Kidney (tissue), 14 donors: ENCODE measurements around the gene TCF25. TPM values are rescaled to one million over a fixed set of nuclear protein-coding genes. Genes with fewer than 3 reads are reported as not detected.
"Not testable (repeated sequence)": the region's sequence is repeated elsewhere in the genome, so short reads cannot be mapped to it uniquely, and the experiment has no call there.

ENCODE experiments used
- DNase-seq, 5 donors: peaks; one replicate each; pipeline ENCODE4 v3.0.0-alpha.2; 2013 to 2020
- FAIRE-seq: peaks from 2 replicates; lab custom pipeline; 2012; peaks lifted over from hg19 to GRCh38; lab: Jason Lieb, UNC
- H3K27ac ChIP-seq, 2 donors: one replicate each; pipeline ENCODE4 v1.7.0; 2013; ENCODE audit warnings: low read depth in 2 of 2, low read length in 2 of 2, inconsistent platforms in 1 of 2
- H3K27me3 ChIP-seq: one replicate; pipeline ENCODE4 v1.7.1; 2013; ENCODE audit warnings: low read length, inconsistent platforms; ENCODE audit not compliant: control insufficient read depth, insufficient read depth
- H3K36me3 ChIP-seq, 3 donors: one replicate each; pipeline versions ENCODE4 v1.7.0 to v1.7.1; 2013; ENCODE audit warnings: low read length in 3 of 3, control low read depth in 1 of 3, inconsistent platforms in 1 of 3; ENCODE audit not compliant: insufficient read depth in 3 of 3, control insufficient read depth in 2 of 3
- H3K4me1 ChIP-seq, 3 donors: one replicate each; pipeline versions ENCODE4 v1.7.0 to v1.7.1; 2013; ENCODE audit warnings: low read length in 3 of 3, inconsistent platforms in 1 of 3, low read depth in 1 of 3; ENCODE audit not compliant: control insufficient read depth in 2 of 3, insufficient read depth in 2 of 3
- H3K4me3 ChIP-seq, 3 donors: one replicate each; pipeline versions ENCODE4 v1.7.0 to v1.8.1; 2013; ENCODE audit warnings: low read length in 3 of 3, control low read depth in 1 of 3, inconsistent platforms in 1 of 3
- H3K9ac ChIP-seq, 3 donors: one replicate each; pipeline versions ENCODE4 v1.7.0 to v1.7.1; 2013; ENCODE audit warnings: low read length in 3 of 3, control low read depth in 1 of 3, inconsistent platforms in 1 of 3
- H3K9me3 ChIP-seq, 3 donors: one replicate each; pipeline versions ENCODE4 v1.7.0 to v1.7.1; 2013; ENCODE audit warnings: low read length in 3 of 3, control low read depth in 1 of 3, inconsistent platforms in 1 of 3; ENCODE audit not compliant: control insufficient read depth in 2 of 3, insufficient read depth in 1 of 3
- intact Hi-C: fragments of 100-400 bp; cut with DNase I; formaldehyde crosslinking; loops from one replicate; pipeline ENCODE4 v1.11.1; 2022
- polyA plus RNA-seq: library from polyadenylated mRNA; stranded (reverse); fragments of 350-450 nt; fragmentation: Illumina TruSeq; extraction: RNeasy Lipid Tissue Mini Kit (QIAGEN cat#74804); gene quantifications from one replicate; pipeline ENCODE4 v1.2.3, GENCODE V29; 2014; ENCODE audit warnings: low read depth, low replicate concordance; ENCODE audit not compliant: insufficient read depth
- total RNA-seq: library from RNA; stranded (reverse); fragmentation: NEBNext Ultra II Directional; extraction: Animal tissue kit (Norgen Biotek cat#: 25700); gene quantifications from one replicate; pipeline ENCODE4 v1.2.1, GENCODE V29; 2021
- TF ChIP-seq, protein P1 (sequence below): IDR thresholded peaks from 3 replicates; pipeline ENCODE4 v1.5.1; 2012; ENCODE audit warnings: mild to moderate bottlenecking, moderate library complexity, borderline replicate concordance; ENCODE audit not compliant: insufficient read depth; ENCODE audit errors: extremely low read depth
- donor health status: control.
- donor health status: control.
- donor health status: control.
- donor health status: control.
- donor health status: control.
- donor health status: DM: yes; HTN: yes; CAD: no.
- donor health status: Normal renal cell carcinoma (clear cell type).

Gene TCF25
- total and polyA plus RNA-seq, 2 donors from 2014 or later = 157 to 209 TPM

DNA sequence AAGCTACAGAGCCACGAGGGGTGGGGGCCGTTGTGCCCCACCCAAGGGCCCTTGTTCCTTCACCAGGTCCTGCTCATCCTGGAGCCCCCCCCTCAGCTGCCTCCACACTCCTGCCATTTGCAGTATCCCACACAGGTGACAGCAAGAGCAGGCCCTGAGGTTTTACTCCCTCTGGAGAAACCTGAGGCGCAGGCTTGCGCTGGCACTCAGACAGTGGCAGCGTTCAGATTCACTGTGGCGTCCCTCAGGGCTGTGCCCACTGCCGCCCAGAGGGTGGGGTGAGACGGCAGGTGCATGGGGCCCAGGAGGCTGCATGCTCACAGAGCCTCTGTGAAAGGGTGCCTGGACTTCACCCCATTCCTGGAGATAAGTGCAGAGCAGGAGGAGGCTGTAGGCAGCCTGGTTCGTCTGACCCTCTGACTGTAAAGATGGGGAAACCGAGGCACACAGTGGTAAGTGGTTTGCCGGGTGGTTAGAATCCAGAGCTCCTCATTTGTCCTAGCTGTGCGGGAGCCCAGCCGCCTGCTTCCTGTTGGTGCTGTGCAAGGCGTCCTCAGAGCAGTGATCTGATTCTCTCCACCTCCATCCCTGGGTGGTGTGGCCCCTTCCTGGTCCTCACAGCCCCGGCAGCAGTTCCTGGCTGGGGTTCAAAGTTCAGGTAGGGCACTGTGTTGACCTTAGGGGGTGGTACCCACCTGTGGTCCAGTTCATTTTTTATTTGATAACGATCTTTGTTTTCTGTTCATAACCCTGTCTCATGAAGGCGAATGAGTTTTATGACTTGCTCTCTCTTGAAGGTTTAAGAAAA lies 43.6 kb upstream of the TCF25 start:
- DNase-seq = no peak
- TF ChIP-seq, protein P1, sequence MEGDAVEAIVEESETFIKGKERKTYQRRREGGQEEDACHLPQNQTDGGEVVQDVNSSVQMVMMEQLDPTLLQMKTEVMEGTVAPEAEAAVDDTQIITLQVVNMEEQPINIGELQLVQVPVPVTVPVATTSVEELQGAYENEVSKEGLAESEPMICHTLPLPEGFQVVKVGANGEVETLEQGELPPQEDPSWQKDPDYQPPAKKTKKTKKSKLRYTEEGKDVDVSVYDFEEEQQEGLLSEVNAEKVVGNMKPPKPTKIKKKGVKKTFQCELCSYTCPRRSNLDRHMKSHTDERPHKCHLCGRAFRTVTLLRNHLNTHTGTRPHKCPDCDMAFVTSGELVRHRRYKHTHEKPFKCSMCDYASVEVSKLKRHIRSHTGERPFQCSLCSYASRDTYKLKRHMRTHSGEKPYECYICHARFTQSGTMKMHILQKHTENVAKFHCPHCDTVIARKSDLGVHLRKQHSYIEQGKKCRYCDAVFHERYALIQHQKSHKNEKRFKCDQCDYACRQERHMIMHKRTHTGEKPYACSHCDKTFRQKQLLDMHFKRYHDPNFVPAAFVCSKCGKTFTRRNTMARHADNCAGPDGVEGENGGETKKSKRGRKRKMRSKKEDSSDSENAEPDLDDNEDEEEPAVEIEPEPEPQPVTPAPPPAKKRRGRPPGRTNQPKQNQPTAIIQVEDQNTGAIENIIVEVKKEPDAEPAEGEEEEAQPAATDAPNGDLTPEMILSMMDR = no peak
- H3K9me3 ChIP-seq = no peaks in the 10 kb centered on the region
- no peak overlapping the region for H3K4me3 ChIP-seq
- H3K27ac ChIP-seq = no peak overlapping the region
- H3K27me3 ChIP-seq = no peaks in the 10 kb centered on the region
- intact Hi-C loops = no loop called here
- H3K36me3 ChIP-seq = no peaks in the 10 kb centered on the region
- peaks cover 0 to 3% (median 3%) of the 10 kb centered on the region in 3 donors for H3K4me1 ChIP-seq
- H3K9ac ChIP-seq = no peak overlapping the region
- no peak for FAIRE-seq

DNA sequence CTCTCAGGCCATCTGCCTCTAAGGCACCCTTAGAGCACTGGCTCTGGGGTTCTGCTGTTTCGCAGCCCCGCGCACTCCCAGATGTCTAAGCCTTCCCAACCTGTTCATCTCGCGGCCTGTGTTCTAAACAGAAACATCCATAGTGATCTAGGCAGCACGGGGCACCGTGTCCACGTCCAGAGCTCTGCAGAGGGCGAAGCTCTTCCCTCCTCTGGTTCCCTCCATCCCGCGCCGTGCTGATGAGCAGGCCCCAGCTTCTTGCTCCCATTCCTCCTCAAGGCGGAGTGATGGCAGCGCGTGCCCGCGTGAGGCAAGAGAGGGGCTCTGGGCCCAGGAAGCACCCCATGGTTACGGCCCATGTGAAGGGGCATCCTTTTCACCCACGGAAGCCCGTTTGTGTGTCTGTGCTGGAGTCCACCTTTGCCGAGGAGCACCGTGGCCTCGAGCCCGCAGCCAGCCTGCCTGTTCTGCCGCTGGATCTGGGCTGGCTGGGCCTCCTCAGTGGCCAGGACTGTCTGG lies 41.5 kb upstream of the TCF25 start:
- H3K9ac ChIP-seq = no peak overlapping the region
- FAIRE-seq = no peak

DNA sequence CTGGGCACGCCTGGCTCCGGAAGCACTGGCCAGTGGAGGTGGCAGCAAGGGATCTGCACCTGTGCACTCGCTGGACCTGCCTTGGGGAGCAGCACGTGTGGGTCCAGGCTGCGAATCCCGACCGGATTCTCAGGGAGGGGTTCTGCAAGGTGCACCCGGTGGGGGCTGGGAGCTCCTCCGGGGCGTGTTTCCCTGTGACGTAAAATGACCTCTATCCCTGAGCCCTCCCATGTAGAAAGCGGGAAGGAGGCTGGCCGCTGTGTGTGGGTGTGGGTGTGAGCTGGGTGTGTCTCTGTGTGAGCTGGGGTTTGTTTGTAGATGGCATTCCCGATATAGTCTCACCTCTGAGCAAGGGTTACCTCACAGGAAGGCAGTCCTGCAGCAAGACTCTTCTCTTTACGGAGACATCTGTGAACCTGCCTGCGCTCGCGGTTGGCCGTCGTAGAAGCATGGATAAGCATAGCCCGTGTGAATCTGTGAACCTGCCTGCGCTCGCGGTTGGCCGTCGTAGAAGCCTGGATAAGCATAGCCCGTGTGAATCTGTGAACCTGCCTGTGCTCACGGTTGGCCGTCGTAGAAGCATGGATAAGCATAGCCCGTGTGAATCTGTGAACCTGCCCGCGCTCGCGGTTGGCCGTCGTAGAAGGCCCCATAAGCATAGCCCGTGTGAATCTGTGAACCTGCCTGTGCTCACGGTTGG lies 39.6 kb upstream of the TCF25 start:
- intact Hi-C loops, FAIRE-seq, H3K36me3 ChIP-seq, DNase-seq, H3K9ac ChIP-seq, H3K27ac ChIP-seq, H3K4me3 ChIP-seq, H3K4me1 ChIP-seq, H3K27me3 ChIP-seq, H3K9me3 ChIP-seq: not testable (repeated sequence)

More for the DNA sequence above, 41.5 kb upstream of the TCF25 start:
- H3K36me3 ChIP-seq = no peaks in the 10 kb centered on the region
- no peaks in the 10 kb centered on the region for H3K9me3 ChIP-seq
- intact Hi-C loops = no loop called here
- H3K27me3 ChIP-seq = no peaks in the 10 kb centered on the region
- H3K4me1 ChIP-seq = peaks cover 0 to 3% (median 3%) of the 10 kb centered on the region in 3 donors
- H3K27ac ChIP-seq = no peak overlapping the region
- DNase-seq = no peak
- no peak overlapping the region for H3K4me3 ChIP-seq
- TF ChIP-seq, protein P1 = no peak

DNA sequence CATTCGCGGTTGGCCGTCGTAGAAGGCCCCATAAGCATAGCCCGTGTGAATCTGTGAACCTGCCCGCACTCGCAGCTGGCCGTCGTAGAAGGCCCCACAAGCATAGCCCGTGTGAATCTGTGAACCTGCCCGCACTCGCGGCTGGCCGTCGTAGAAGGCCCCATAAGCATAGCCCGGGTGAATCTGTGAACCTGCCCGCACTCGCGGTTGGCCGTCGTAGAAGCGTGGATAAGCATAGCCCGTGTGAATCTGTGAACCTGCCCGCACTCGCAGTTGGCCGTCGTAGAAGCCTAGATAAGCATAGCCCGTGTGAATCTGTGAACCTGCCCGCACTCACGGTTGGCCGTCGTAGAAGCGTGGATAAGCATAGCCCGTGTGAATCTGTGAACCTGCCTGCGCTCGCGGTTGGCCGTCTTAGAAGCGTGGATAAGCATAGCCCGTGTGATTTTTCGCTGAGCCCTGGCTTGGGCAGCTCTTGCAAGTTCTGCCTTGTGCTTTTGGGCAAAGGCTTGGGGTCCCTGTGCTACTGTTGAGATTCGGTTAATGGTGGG lies 38.5 kb upstream of the TCF25 start:
- H3K9ac ChIP-seq, H3K4me1 ChIP-seq, H3K9me3 ChIP-seq, H3K27me3 ChIP-seq, H3K4me3 ChIP-seq, DNase-seq, intact Hi-C loops, FAIRE-seq, H3K36me3 ChIP-seq, H3K27ac ChIP-seq: not testable (repeated sequence)

DNA sequence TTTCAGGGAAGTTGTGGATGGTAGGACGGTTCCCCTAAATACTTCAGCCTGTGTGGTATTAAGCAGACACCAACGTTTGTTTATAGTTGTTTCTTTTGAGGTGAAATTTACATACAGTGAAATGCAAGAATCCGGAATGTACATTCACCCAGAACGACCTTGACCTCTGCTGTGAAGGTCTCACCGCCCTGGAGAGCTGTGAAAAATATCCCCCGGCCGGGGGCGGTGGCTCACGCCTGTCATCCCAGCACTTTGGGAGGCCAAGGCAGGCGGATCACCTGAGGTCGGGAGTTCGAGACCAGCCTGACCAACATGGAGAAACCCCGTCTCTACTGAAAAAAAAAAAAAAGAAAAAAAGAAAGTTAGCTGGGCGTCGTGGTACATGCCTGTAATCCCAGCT lies 36.9 kb upstream of the TCF25 start:
- H3K9me3 ChIP-seq, H3K27me3 ChIP-seq, H3K9ac ChIP-seq, H3K27ac ChIP-seq, FAIRE-seq, H3K4me1 ChIP-seq, H3K36me3 ChIP-seq, DNase-seq, intact Hi-C loops, H3K4me3 ChIP-seq: not testable (repeated sequence)
